GM10266 (cell line): ENCODE measurements around the gene TRHDE.

Experiments
- DNase-seq: peaks from one replicate; pipeline ENCODE4 v3.0.0; 2012; ENCODE audit errors: extremely low spot score
- TF ChIP-seq, protein P1 (sequence below): IDR thresholded peaks from 2 replicates; pipeline ENCODE4 v1.5.1; 2012; ENCODE audit warnings: mild to moderate bottlenecking, low read depth; ENCODE audit not compliant: control insufficient read depth, insufficient read depth; ENCODE audit errors: missing control alignments

The TRHDE gene

DNA sequence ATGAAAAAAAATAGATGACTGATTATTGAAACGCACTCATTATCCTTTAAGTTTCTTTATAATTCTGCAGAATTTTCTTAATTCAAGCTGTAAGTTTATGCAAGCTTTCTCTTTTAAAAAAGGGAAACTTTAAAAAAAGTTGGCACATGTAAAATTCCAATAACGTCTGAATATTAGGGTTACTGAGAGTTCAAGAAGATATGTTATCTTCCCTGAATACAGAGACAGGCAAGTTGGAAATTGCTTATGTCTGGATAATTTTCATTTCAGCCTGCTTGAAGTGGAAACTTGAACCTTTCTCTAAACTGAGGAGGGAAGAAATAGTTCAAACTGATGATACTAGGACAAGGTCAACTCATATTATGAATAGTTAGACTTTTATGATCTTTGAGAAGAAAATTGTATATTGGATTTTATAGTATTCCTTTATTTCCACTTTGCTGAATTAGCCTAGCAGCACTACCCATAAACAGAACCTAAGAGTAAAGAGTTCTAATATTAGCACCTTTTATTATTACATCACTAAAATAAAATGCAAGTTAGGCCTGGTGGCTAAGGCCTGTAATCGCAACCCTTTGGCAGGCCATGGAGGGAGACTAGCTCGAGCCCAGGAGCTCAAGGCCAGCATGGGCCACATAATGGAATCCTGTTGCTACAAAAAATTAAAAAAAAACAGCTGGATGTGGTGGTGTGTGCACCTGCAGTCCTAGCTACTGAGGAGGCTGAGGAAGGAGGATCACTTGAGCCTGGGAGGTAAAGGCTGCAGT is 288.0 kb downstream of the TRHDE start:
- no peak for DNase-seq
- TF ChIP-seq, protein P1, sequence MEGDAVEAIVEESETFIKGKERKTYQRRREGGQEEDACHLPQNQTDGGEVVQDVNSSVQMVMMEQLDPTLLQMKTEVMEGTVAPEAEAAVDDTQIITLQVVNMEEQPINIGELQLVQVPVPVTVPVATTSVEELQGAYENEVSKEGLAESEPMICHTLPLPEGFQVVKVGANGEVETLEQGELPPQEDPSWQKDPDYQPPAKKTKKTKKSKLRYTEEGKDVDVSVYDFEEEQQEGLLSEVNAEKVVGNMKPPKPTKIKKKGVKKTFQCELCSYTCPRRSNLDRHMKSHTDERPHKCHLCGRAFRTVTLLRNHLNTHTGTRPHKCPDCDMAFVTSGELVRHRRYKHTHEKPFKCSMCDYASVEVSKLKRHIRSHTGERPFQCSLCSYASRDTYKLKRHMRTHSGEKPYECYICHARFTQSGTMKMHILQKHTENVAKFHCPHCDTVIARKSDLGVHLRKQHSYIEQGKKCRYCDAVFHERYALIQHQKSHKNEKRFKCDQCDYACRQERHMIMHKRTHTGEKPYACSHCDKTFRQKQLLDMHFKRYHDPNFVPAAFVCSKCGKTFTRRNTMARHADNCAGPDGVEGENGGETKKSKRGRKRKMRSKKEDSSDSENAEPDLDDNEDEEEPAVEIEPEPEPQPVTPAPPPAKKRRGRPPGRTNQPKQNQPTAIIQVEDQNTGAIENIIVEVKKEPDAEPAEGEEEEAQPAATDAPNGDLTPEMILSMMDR, result no peak

GRCh38 chr12:72570601-72571000 is 298.4 kb downstream of the TRHDE start:
- TF ChIP-seq, protein P1, result peak; percentile 51
- no peak for DNase-seq

- DNase-seq, result no peak
- TF ChIP-seq, protein P1, result no peak
Observed at GRCh38 chr12:72574138-72574537, 302.0 kb downstream of the TRHDE start.

DNA sequence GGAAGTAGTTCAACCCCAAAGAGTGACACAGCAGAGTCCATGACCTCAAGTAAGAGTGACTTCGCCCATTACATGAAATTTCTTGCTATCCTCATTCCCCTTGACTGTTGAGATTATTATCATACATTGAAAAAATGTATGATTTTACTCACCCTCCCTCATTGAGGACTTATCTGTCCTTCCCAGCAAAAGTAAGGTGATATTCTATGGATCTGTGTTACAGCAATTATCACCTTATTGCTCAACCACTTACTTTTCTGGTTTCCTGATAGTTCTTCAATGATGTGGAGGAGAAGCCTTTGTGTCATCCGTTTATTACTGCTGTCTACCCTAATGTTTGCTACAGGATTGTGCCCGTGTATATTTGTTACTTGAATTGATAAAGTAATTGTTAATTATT is 306.2 kb downstream of the TRHDE start:
- DNase-seq, result no peak
- TF ChIP-seq, protein P1, result no peak

GRCh38 chr12:72586456-72586855 is 314.3 kb downstream of the TRHDE start:
- TF ChIP-seq, protein P1, result no peak
- no peak for DNase-seq

DNA sequence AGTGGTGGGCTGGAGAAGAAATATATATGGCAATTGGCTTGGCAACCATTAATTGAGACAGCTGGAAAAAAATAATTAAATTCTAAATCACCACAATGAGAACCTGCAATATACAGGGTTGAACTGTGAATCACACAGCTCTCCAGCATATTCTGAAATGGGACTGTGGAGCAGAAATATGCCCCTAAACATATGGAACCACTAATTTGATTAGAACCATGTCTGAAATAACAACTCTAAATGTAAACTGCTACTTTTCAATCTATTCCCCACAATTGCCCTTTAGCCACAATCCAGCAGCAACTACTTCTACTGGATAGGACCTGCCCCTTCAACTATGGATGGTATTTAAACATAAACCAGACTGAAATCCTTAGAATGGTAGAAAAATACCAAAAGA is 330.4 kb downstream of the TRHDE start:
- no peak for DNase-seq
- TF ChIP-seq, protein P1, result no peak

DNA sequence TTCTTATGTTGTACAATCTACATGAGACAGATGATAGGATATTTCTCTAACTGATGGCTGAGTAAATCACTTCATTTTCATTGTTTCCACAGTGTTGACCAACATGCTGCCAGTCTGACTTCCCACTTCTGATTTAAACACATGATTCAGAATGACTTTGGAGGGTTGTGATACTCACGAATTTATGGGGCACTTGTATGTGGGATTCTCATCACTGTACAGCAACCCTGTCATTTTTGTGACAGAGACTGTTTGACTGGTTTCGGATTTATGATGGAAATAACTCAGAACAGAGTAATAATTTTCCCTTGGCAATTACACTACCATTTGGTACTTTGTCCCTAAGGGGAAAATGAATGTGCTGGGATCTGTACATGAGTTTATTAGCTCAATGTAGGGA is 333.8 kb downstream of the TRHDE start:
- TF ChIP-seq, protein P1, result no peak
- DNase-seq, result no peak
